Measurements from ENCODE around the gene DLG4. TPM values are rescaled to one million over a fixed set of nuclear protein-coding genes. Genes with fewer than 3 reads are reported as not detected.

Gene DLG4
- total and polyA plus RNA-seq, 2 donors (not counting 1 experiment from before 2014, with no cell fraction given) = 2.0 to 12.5 TPM

DNA sequence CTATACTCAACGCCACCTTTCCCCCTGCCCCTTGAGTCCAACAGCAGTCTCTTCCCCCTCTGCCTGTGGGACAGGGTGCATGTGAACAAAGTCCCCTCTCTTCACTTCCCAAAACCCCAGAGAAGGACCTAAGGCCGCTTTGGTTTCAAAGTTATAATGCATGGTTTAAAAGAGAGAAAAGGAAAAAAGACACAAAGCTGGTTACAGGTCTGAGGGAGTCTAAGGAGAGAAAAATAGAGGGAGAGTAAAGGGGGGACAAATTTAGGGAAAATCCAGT lies 23.8 kb upstream of the DLG4 start:
- CTCF ChIA-PET = interaction anchor here (1.3 to 1.4 kb wide), 2 partner anchors 23 to 198 kb away, joined by 4 to 11 read pairs; no protein-coding TSS in a partner anchor
- no CpG with 5 or more reads among the region's 2 CpGs for WGBS (ENCODE audit: insufficient coverage)
- Histone ChIP-seq H4K20me1 (ENCODE audit: control insufficient read depth, insufficient read depth, low read length, poor library complexity, severe bottlenecking) (peaks cover 20% of the 10 kb centered on the region), H2AFZ (ENCODE audit: insufficient read depth, low read depth, low read length, poor library complexity, severe bottlenecking) (peak overlapping the region; percentile 86), H3K9me3 (ENCODE audit: control extremely low read depth in 1 of 3, control insufficient read depth in 2 of 3, insufficient read depth in 1 of 3, low read length in 2 of 3) (no peaks in the 10 kb centered on the region), H3K27me3 (replicated peaks in 1 of 4; ENCODE audit: control extremely low read depth in 1 of 4, control insufficient read depth in 3 of 4, insufficient read depth in 4 of 4, low read length in 3 of 4) (no peaks in the 10 kb centered on the region), H3K27ac (ENCODE audit: low read length in 2 of 2) (peak overlapping the region; percentile 94 to 97), H3K4me3 (ENCODE audit: control extremely low read depth in 1 of 5, extremely low read depth in 1 of 5, insufficient read depth in 1 of 5, low read depth in 2 of 5, low read length in 4 of 5) (peak overlapping the region; percentile 31 to 99 (median 99)), H3K4me2 (replicated peaks; ENCODE audit: low read depth, low read length, poor library complexity, severe bottlenecking) (peak overlapping the region; percentile 79), H3K36me3 (replicated peaks in 1 of 2; ENCODE audit: control extremely low read depth in 1 of 2, control insufficient read depth in 1 of 2, extremely low read depth in 1 of 2, insufficient read depth in 2 of 2, low read length in 1 of 2) (peaks cover 8 to 37% of the 10 kb centered on the region in 2 experiments), H3K4me1 (ENCODE audit: control insufficient read depth in 2 of 2, insufficient read depth in 2 of 2, low read length in 2 of 2) (peaks cover 24 to 28% of the 10 kb centered on the region in 2 donors), H3K79me2 (ENCODE audit: control insufficient read depth, insufficient read depth, low read length) (peaks cover 48% of the 10 kb centered on the region), H3K9ac (ENCODE audit: low read length) (peak overlapping the region; percentile 82)
- H3K4me3 Mint-ChIP-seq = peak overlapping the region; percentile 98
- DNase-seq = no peak
- POLR2A ChIA-PET = interaction anchor here (0.5 to 13.1 kb wide), 6 partner anchors 8 to 221 kb away, joined by 3 to 157 read pairs (median 5); partner anchors contain the start of genes ACADVL, CTDNEP1, DLG4 and DVL2
- ATAC-seq (ENCODE audit: low read depth) = no peak
- no peaks in the 10 kb centered on the region for H3K9me3 Mint-ChIP-seq (ENCODE audit: insufficient read depth)
- H3K27ac Mint-ChIP-seq = peak overlapping the region; percentile 100
- peaks cover 36% of the 10 kb centered on the region for H3K4me1 Mint-ChIP-seq
- no peaks in the 10 kb centered on the region for H3K27me3 Mint-ChIP-seq
- intact Hi-C loops (cut with micrococcal nuclease) = no loop called here
- TF ChIP-seq, protein P1, sequence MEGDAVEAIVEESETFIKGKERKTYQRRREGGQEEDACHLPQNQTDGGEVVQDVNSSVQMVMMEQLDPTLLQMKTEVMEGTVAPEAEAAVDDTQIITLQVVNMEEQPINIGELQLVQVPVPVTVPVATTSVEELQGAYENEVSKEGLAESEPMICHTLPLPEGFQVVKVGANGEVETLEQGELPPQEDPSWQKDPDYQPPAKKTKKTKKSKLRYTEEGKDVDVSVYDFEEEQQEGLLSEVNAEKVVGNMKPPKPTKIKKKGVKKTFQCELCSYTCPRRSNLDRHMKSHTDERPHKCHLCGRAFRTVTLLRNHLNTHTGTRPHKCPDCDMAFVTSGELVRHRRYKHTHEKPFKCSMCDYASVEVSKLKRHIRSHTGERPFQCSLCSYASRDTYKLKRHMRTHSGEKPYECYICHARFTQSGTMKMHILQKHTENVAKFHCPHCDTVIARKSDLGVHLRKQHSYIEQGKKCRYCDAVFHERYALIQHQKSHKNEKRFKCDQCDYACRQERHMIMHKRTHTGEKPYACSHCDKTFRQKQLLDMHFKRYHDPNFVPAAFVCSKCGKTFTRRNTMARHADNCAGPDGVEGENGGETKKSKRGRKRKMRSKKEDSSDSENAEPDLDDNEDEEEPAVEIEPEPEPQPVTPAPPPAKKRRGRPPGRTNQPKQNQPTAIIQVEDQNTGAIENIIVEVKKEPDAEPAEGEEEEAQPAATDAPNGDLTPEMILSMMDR (IDR thresholded peaks at IDR 0.05) = no peak

GRCh38 chr17:7242717-7243452 lies 23.2 kb upstream of the DLG4 start:
- H3K9me3 ChIP-seq (ENCODE audit: control extremely low read depth in 1 of 3, control insufficient read depth in 2 of 3, insufficient read depth in 1 of 3, low read length in 2 of 3) = no peaks in the 10 kb centered on the region

More at GRCh38 chr17:7242717-7243452, 23.2 kb upstream of the DLG4 start:
- POLR2A ChIA-PET = interaction anchor here (0.5 to 13.1 kb wide), 14 partner anchors 9 to 614 kb away, joined by 3 to 157 read pairs (median 4); partner anchors contain the start of genes ACADVL, CTDNEP1, DLG4 and DVL2
- intact Hi-C loops (cut with micrococcal nuclease) = loop anchor here (1.0 kb wide), 1 partner anchor 86 kb away; the partner anchor contains the start of gene NEURL4
- H3K4me2 ChIP-seq (replicated peaks; ENCODE audit: low read depth, low read length, poor library complexity, severe bottlenecking) = peak overlapping the region; percentile 79
- H3K4me3 ChIP-seq (ENCODE audit: control extremely low read depth in 1 of 5, extremely low read depth in 1 of 5, insufficient read depth in 1 of 5, low read depth in 2 of 5, low read length in 4 of 5) = peak overlapping the region; percentile 81 to 99 (median 99)
- peaks cover 43% of the 10 kb centered on the region for H3K79me2 ChIP-seq (ENCODE audit: control insufficient read depth, insufficient read depth, low read length)
- no peaks in the 10 kb centered on the region for H3K27me3 ChIP-seq (replicated peaks in 1 of 4; ENCODE audit: control extremely low read depth in 1 of 4, control insufficient read depth in 3 of 4, insufficient read depth in 4 of 4, low read length in 3 of 4)
- peak overlapping the region; percentile 94 to 97 for H3K27ac ChIP-seq (ENCODE audit: low read length in 2 of 2)
- 4% methylated on average over 49 of the region's 49 CpGs for WGBS (ENCODE audit: insufficient coverage)
- DNase-seq = peak; percentile 99
- peaks cover 36% of the 10 kb centered on the region for H3K4me1 Mint-ChIP-seq
- peak overlapping the region; percentile 100 for H3K27ac Mint-ChIP-seq
- peaks cover 20% of the 10 kb centered on the region for H4K20me1 ChIP-seq (ENCODE audit: control insufficient read depth, insufficient read depth, low read length, poor library complexity, severe bottlenecking)
- no peaks in the 10 kb centered on the region for H3K27me3 Mint-ChIP-seq
- TF ChIP-seq, protein P1 (IDR thresholded peaks at IDR 0.05) = no peak
- no peak for TF ChIP-seq EZH2 (IDR thresholded peaks at IDR 0.05; ENCODE audit: borderline replicate concordance, insufficient read depth, low read depth, low read length, poor library complexity, severe bottlenecking)
- peaks cover 24 to 28% of the 10 kb centered on the region in 2 donors for H3K4me1 ChIP-seq (ENCODE audit: control insufficient read depth in 2 of 2, insufficient read depth in 2 of 2, low read length in 2 of 2)
- H3K36me3 ChIP-seq (replicated peaks in 1 of 2; ENCODE audit: control extremely low read depth in 1 of 2, control insufficient read depth in 1 of 2, extremely low read depth in 1 of 2, insufficient read depth in 2 of 2, low read length in 1 of 2) = peaks cover 8 to 37% of the 10 kb centered on the region in 2 experiments
- H3K9ac ChIP-seq (ENCODE audit: low read length) = peak overlapping the region; percentile 82
- no peaks in the 10 kb centered on the region for H3K9me3 Mint-ChIP-seq (ENCODE audit: insufficient read depth)
- H2AFZ ChIP-seq (ENCODE audit: insufficient read depth, low read depth, low read length, poor library complexity, severe bottlenecking) = peak overlapping the region; percentile 86
- H3K4me3 Mint-ChIP-seq = peak overlapping the region; percentile 98
- CTCF ChIA-PET = interaction anchor here (0.5 to 5.0 kb wide), 7 partner anchors 8 to 197 kb away, joined by 3 to 36 read pairs (median 5); partner anchors contain the start of genes ACADVL, CTDNEP1, DLG4 and DVL2
- ATAC-seq (ENCODE audit: low read depth) = peak; percentile 42

Data from B cell (primary cell).